CD4-positive, CD25-positive, alpha-beta regulatory T cell (primary cell): ENCODE measurements around the gene SERINC5. TPM values are rescaled to one million over a fixed set of nuclear protein-coding genes. Genes with fewer than 3 reads are reported as not detected.

ENCODE experiments used
- ATAC-seq, 2 donors: fragments of 150-1000 bp; cut with Tn5 transposase; one replicate each; pipeline ENCODE4 v1.10.0; 2021; ENCODE audit warnings: low read depth in 2 of 2, moderate number of reproducible peaks in 2 of 2, moderate library complexity in 1 of 2
- DNase-seq, 3 donors: peaks; one replicate each; pipeline versions ENCODE4 v3.0.0 to v3.0.0-alpha.2; 2012 to 2022; ENCODE audit warnings: mixed read lengths in 1 of 3
- H3K27ac ChIP-seq: one replicate; pipeline ENCODE4 v1.7.0; 2013; ENCODE audit warnings: mild to moderate bottlenecking, low read length; ENCODE audit not compliant: insufficient read depth, poor library complexity, severe bottlenecking
- H3K27me3 ChIP-seq: one replicate; pipeline ENCODE4 v1.7.0; 2013; ENCODE audit warnings: low read length; ENCODE audit not compliant: control insufficient read depth, insufficient read depth
- H3K36me3 ChIP-seq: one replicate; pipeline ENCODE4 v1.7.0; 2013; ENCODE audit warnings: mild to moderate bottlenecking, low read length, moderate library complexity; ENCODE audit not compliant: control insufficient read depth, insufficient read depth
- H3K4me1 ChIP-seq: 2 replicates; pipeline ENCODE4 v1.7.0; 2013; ENCODE audit warnings: mild to moderate bottlenecking, low read length; ENCODE audit not compliant: insufficient read depth, control insufficient read depth, poor library complexity, severe bottlenecking
- H3K4me3 ChIP-seq: one replicate; pipeline ENCODE4 v1.7.0; 2013; ENCODE audit warnings: low read depth, mild to moderate bottlenecking, low read length, moderate library complexity
- H3K9me3 ChIP-seq, 2 experiments: 1 replicate in 1 of 2; 2 replicates in 1 of 2; pipeline ENCODE4 v1.7.0; 2013; ENCODE audit warnings: low read length in 2 of 2, mild to moderate bottlenecking in 1 of 2, moderate library complexity in 1 of 2; ENCODE audit not compliant: control insufficient read depth in 2 of 2
- H3K27ac Mint-ChIP-seq, 3 donors: one replicate each; pipeline ENCODE4 v1.8.0; 2020 to 2022; ENCODE audit warnings: mild to moderate bottlenecking in 3 of 3, mixed read lengths in 3 of 3, moderate library complexity in 2 of 3
- H3K27me3 Mint-ChIP-seq: one replicate; pipeline ENCODE4 v1.8.0; 2022; ENCODE audit warnings: mild to moderate bottlenecking, mixed read lengths
- H3K36me3 Mint-ChIP-seq: one replicate; pipeline ENCODE4 v1.8.0; 2020; ENCODE audit warnings: mixed read lengths
- H3K4me1 Mint-ChIP-seq, 4 donors: one replicate each; pipeline ENCODE4 v1.8.0; 2020 to 2022; ENCODE audit warnings: mixed read lengths in 4 of 4, mild to moderate bottlenecking in 1 of 4
- H3K4me3 Mint-ChIP-seq, 4 donors: one replicate each; pipeline ENCODE4 v1.8.0; 2020 to 2022; ENCODE audit warnings: mild to moderate bottlenecking in 4 of 4, mixed read lengths in 4 of 4, moderate library complexity in 3 of 4
- H3K9me3 Mint-ChIP-seq, 7 donors: one replicate each; pipeline ENCODE4 v1.8.0; 2020 to 2022; ENCODE audit warnings: mixed read lengths in 7 of 7, mild to moderate bottlenecking in 3 of 7, moderate library complexity in 2 of 7
- polyA plus RNA-seq, 4 donors: library from polyadenylated mRNA; unstranded; fragments of 300-500 nt; fragmentation: Illumina TruSeq; gene quantifications; one replicate each; pipeline ENCODE4 v1.2.3, GENCODE V29; 2021
- total RNA-seq: library from RNA; stranded (reverse); gene quantifications from one replicate; pipeline ENCODE4 v1.2.3, GENCODE V29; 2022

The SERINC5 gene
- total and polyA plus RNA-seq, 5 donors from 2014 or later = 12.7 to 80.3 (median 16.9) TPM

DNA sequence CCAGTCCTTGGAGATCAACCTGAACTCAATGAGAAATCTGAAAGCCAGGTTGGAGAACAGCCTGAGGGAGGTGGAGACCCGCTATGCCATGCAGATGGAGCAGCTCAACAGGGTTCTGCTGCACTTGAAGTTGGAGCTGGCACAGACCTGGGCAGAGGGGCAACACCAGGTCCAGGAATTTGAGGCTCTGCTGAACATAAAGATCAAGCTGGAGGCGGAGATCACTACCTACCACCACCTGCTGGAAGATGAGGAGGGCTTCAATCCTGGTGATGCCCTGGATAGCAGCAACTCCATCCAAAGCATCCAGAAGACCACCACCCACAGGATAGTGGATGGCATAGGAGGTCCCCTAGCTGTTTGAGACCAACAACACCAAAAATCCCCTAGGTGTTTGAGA, 33.5 kb upstream of the SERINC5 start:
- Mint-ChIP-seq H3K36me3 (no peaks in the 10 kb centered on the region), H3K4me1 (peaks cover 0 to 12% (median 7%) of the 10 kb centered on the region in 4 donors), H3K27me3 (peaks cover 18% of the 10 kb centered on the region), H3K9me3 (peaks cover 0 to 2% (median 0%) of the 10 kb centered on the region in 7 donors), H3K4me3 (no peak overlapping the region), H3K27ac (no peak overlapping the region)
- no peaks in the 10 kb centered on the region for H3K9me3 ChIP-seq
- DNase-seq = no peak
- H3K27ac ChIP-seq = no peak overlapping the region
- H3K27me3 ChIP-seq = no peaks in the 10 kb centered on the region
- no peaks in the 10 kb centered on the region for H3K4me1 ChIP-seq
- no peak overlapping the region for H3K4me3 ChIP-seq
- H3K36me3 ChIP-seq = no peaks in the 10 kb centered on the region
- no peak for ATAC-seq

DNA sequence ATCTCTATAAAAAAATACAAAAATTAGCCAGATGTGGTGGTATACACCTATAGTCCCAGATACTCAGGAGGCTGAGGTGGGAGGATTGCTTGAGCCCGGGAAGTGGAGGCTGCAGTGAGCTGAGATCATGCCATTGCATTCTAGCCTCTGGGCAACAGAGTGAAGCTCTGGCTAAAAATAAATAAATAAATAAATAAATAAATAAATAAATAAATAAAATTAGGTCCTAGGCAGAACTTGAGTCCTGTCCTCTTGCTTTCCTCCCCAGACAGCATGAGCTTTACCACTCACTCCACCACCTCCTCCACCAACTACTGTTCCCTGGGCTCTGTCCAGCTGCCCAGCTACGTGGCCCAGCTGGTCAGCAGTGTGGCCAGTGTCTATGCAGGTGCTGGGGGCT, 32.3 kb upstream of the SERINC5 start:
- Mint-ChIP-seq H3K4me3 (no peak overlapping the region), H3K27ac (no peak overlapping the region), H3K27me3 (peaks cover 21% of the 10 kb centered on the region), H3K4me1 (peaks cover 0 to 14% (median 10%) of the 10 kb centered on the region in 4 donors), H3K36me3 (no peaks in the 10 kb centered on the region), H3K9me3 (peaks cover 0 to 4% (median 0%) of the 10 kb centered on the region in 7 donors)
- no peak for DNase-seq
- Histone ChIP-seq H3K27ac (no peak overlapping the region), H3K27me3 (no peaks in the 10 kb centered on the region), H3K4me3 (no peak overlapping the region), H3K36me3 (no peaks in the 10 kb centered on the region), H3K4me1 (no peaks in the 10 kb centered on the region), H3K9me3 (no peaks in the 10 kb centered on the region)
- ATAC-seq = no peak

DNA sequence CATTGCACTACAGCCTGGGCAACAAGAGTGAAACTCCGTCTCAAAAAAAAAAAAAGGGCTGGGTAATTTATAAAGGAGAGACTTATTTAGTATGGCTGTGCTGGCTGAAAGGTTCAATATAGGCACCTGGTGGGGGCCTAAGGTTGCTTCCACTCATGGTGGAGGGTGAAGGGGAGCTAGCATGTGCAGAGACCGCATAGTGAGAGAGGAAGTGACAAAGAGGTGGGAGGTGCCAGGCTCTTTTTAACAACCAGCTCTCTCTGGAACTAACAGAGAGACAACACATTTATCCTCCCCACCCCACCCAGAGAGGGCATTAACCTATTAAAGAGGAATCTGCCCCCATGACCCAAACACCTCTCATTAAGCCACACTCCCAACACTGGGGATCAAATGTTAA, 28.9 kb upstream of the SERINC5 start:
- no peak overlapping the region for H3K27ac ChIP-seq
- H3K4me3 ChIP-seq = no peak overlapping the region
- Mint-ChIP-seq H3K36me3 (no peaks in the 10 kb centered on the region), H3K27me3 (peaks cover 18% of the 10 kb centered on the region), H3K9me3 (peaks cover 0 to 5% (median 0%) of the 10 kb centered on the region in 7 donors), H3K27ac (peak overlapping the region; percentile 50 to 89 (median 73)), H3K4me3 (peak overlapping the region in 1 of 4 donors; percentile 50), H3K4me1 (peaks cover 0 to 17% (median 11%) of the 10 kb centered on the region in 4 donors)
- H3K27me3 ChIP-seq = no peaks in the 10 kb centered on the region
- ATAC-seq (peak; percentile 70 to 78), DNase-seq (peak in 2 of 3 donors; percentile 16 to 62)
- no peaks in the 10 kb centered on the region for H3K4me1 ChIP-seq
- H3K36me3 ChIP-seq = no peaks in the 10 kb centered on the region
- H3K9me3 ChIP-seq = no peaks in the 10 kb centered on the region

DNA sequence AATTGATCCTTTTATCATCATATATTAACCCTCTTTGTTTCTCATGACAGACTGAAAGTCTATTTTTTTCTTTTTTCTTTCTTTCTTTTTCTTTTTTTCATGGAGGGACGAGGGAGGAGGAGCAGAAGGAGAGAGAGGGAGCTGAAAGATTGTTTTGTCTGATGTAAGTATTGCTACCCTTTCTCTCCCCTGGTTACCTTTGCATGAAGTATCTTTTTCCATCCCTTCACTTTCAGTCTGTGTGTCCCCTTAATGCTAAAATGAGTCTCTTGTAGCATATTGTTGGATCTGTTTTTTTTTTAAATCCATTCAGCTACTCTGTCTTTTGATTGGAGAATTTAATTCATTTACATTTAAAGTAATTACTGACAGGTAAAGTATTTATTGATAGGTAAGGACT, 27.5 kb upstream of the SERINC5 start:
- no peaks in the 10 kb centered on the region for H3K4me1 ChIP-seq
- H3K9me3 ChIP-seq = no peaks in the 10 kb centered on the region
- Mint-ChIP-seq H3K27ac (no peak overlapping the region), H3K36me3 (no peaks in the 10 kb centered on the region), H3K4me1 (peaks cover 0 to 17% (median 11%) of the 10 kb centered on the region in 4 donors), H3K4me3 (no peak overlapping the region), H3K27me3 (peaks cover 18% of the 10 kb centered on the region), H3K9me3 (peaks cover 0 to 5% (median 0%) of the 10 kb centered on the region in 7 donors)
- ATAC-seq (no peak), DNase-seq (no peak)
- no peak overlapping the region for H3K4me3 ChIP-seq
- no peak overlapping the region for H3K27ac ChIP-seq
- H3K36me3 ChIP-seq = no peaks in the 10 kb centered on the region
- H3K27me3 ChIP-seq = no peaks in the 10 kb centered on the region

DNA sequence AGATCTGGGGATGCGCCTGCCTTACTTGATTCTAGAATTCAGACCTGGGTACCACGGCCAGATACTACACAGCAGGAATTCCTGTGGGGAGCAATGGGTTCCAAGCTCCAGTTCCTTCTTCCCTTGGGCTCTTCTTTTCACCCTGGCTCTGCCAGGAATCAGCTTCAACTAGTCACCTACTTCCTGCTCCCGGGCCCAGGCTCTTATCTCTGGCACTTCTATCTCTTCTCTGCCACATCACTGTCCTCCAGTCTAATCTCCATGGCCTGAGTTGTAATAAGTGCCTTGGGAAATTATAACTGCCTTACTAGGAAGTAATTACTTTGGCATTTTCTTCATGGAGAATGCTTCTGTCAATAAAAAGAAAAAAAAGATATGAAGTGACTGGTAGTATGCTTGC, 26.2 kb upstream of the SERINC5 start:
- no peaks in the 10 kb centered on the region for H3K9me3 ChIP-seq
- no peak overlapping the region for H3K27ac ChIP-seq
- no peaks in the 10 kb centered on the region for H3K36me3 ChIP-seq
- no peak overlapping the region for H3K4me3 ChIP-seq
- no peak for DNase-seq
- H3K27me3 ChIP-seq = no peaks in the 10 kb centered on the region
- Mint-ChIP-seq H3K36me3 (no peaks in the 10 kb centered on the region), H3K27ac (no peak overlapping the region), H3K4me3 (no peak overlapping the region), H3K9me3 (peaks cover 0 to 5% (median 0%) of the 10 kb centered on the region in 7 donors), H3K4me1 (peaks cover 0 to 17% (median 11%) of the 10 kb centered on the region in 4 donors), H3K27me3 (peaks cover 17% of the 10 kb centered on the region)
- ATAC-seq = no peak
- H3K4me1 ChIP-seq = no peaks in the 10 kb centered on the region

DNA sequence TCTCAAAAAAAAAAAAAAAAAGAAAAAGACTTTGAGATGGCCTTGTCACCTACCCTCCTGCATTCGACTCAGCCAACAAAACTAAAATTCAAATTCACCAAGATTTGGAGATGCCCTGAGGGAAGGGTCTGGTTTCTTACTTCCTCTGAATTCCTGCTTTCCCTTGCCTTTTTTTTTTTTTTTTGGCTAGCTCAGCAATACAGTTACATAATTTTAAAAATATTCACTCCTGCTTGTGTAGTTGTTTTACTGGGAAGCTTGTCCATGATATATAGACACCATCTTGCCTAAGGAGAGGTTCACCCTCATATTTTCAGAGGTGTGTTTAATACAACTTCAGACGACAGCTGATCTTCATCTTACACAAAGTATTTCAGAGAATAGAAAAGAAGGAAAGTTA, 21.3 kb upstream of the SERINC5 start:
- no peaks in the 10 kb centered on the region for H3K27me3 ChIP-seq
- H3K4me1 Mint-ChIP-seq = peaks cover 0 to 5% (median 2%) of the 10 kb centered on the region in 4 donors
- no peaks in the 10 kb centered on the region for H3K9me3 Mint-ChIP-seq
- H3K27me3 Mint-ChIP-seq = no peaks in the 10 kb centered on the region
- H3K4me1 ChIP-seq = no peaks in the 10 kb centered on the region
- H3K9me3 ChIP-seq = no peaks in the 10 kb centered on the region
- no peaks in the 10 kb centered on the region for H3K36me3 Mint-ChIP-seq
- no peak overlapping the region for H3K4me3 Mint-ChIP-seq
- H3K27ac Mint-ChIP-seq = no peak overlapping the region
- H3K36me3 ChIP-seq = no peaks in the 10 kb centered on the region
- DNase-seq (no peak), ATAC-seq (no peak)
- no peak overlapping the region for H3K27ac ChIP-seq
- no peak overlapping the region for H3K4me3 ChIP-seq

DNA sequence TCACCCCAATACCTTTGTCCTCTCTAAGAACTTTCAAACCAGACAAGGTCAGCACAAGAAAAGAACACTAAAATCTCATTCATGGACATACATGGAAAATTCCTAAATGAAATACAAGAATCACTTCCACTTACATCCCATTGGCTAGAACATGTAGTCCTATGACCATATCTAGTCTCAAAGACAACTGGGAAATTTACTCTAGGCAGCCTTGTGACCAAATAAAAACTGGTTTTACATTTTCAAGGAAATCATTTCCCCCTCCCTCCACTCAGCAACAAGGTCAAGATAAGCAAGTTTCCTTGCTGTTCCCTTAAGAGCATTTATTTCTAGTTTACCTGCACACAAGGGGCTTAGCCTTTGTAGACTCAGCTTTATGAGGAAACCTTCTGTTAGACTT, 20.3 kb upstream of the SERINC5 start:
- no peak overlapping the region for H3K4me3 ChIP-seq
- H3K4me3 Mint-ChIP-seq = no peak overlapping the region
- DNase-seq (no peak), ATAC-seq (no peak)
- no peaks in the 10 kb centered on the region for H3K9me3 Mint-ChIP-seq
- H3K27ac ChIP-seq = no peak overlapping the region
- no peaks in the 10 kb centered on the region for H3K36me3 Mint-ChIP-seq
- H3K27ac Mint-ChIP-seq = peak overlapping the region in 1 of 3 donors; percentile 79
- H3K4me1 ChIP-seq = no peaks in the 10 kb centered on the region
- H3K27me3 Mint-ChIP-seq = no peaks in the 10 kb centered on the region
- peaks cover 0 to 7% (median 2%) of the 10 kb centered on the region in 4 donors for H3K4me1 Mint-ChIP-seq
- H3K27me3 ChIP-seq = no peaks in the 10 kb centered on the region
- H3K36me3 ChIP-seq = no peaks in the 10 kb centered on the region
- no peaks in the 10 kb centered on the region for H3K9me3 ChIP-seq

DNA sequence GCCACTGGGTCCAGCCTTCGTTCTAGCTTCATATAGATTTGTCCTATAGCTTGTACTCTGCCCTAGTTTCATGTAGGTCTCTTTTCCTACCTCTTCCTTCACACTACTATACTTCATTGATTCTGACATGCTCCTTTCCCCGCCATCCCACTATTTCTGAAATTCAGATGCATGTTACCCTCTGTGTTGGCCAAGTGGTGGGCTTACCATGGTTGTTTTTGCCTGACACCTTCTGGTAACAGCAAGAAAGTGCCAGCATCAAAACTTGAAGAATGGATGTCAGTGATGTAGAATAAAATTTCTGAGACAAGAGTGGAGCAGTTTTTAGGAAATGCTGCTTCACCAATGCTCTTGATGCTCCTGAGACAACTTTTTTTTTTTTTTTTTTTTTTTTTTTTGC, 19.5 kb upstream of the SERINC5 start:
- Mint-ChIP-seq H3K27ac (no peak overlapping the region), H3K36me3 (peaks cover under 1% of the 10 kb centered on the region), H3K4me3 (no peak overlapping the region), H3K4me1 (peaks cover 2 to 15% (median 5%) of the 10 kb centered on the region in 4 donors), H3K9me3 (no peaks in the 10 kb centered on the region), H3K27me3 (no peaks in the 10 kb centered on the region)
- Histone ChIP-seq H3K4me1 (peaks cover 4% of the 10 kb centered on the region), H3K9me3 (no peaks in the 10 kb centered on the region), H3K36me3 (no peaks in the 10 kb centered on the region), H3K27ac (no peak overlapping the region), H3K4me3 (no peak overlapping the region), H3K27me3 (no peaks in the 10 kb centered on the region)
- ATAC-seq = no peak
- DNase-seq = peak in 2 of 3 donors; percentile 34 to 50
